Dermis blood vessel endothelial cell (primary cell): Measurements from ENCODE around the gene ATP1B2. TPM values are rescaled to one million over a fixed set of nuclear protein-coding genes. Genes with fewer than 3 reads are reported as not detected.

Source experiments
- total RNA-seq: library from RNA; depleted of rRNA; stranded (reverse); fragments of >200 nt; gene quantifications from 2 replicates; pipeline ENCODE4 v1.2.3, GENCODE V29; 2014

ATP1B2 gene
- total RNA-seq, 1 donor from 2014 or later = not detected

Other genes starting within 250 kb of the ATP1B2 start
- 59.2 and 112 TPM in 2 replicates for gene TMEM256, start 246.8 kb upstream of the ATP1B2 start, total RNA-seq
- 2.7 and 5.5 TPM in 2 replicates for gene NLGN2, start 243.1 kb upstream of the ATP1B2 start, total RNA-seq
- not detected in 2 replicates for gene SPEM1, start 230.6 kb upstream of the ATP1B2 start, total RNA-seq
- gene SPEM2, start 225.3 kb upstream of the ATP1B2 start, total RNA-seq = not detected in 2 replicates
- not detected in 2 replicates for gene SPEM3, start 222.1 kb upstream of the ATP1B2 start, total RNA-seq
- gene TMEM102, start 215.5 kb upstream of the ATP1B2 start, total RNA-seq = 11.3 and 12.9 TPM in 2 replicates
- 0.28 and 0.51 TPM in 2 replicates for gene FGF11, start 211.4 kb upstream of the ATP1B2 start, total RNA-seq
- gene CHRNB1, start 205.9 kb upstream of the ATP1B2 start, total RNA-seq = 4.6 and 5.8 TPM in 2 replicates
- gene ZBTB4, start 171.3 kb upstream of the ATP1B2 start, total RNA-seq = 10.4 and 16.4 TPM in 2 replicates
- not detected in 2 replicates for gene SLC35G6, start 169.5 kb upstream of the ATP1B2 start, total RNA-seq
- 81.2 and 139 TPM in 2 replicates for gene POLR2A, start 166.6 kb upstream of the ATP1B2 start, total RNA-seq
- gene TNFSF12, start 101.9 kb upstream of the ATP1B2 start, total RNA-seq = 9.2 and 26.1 TPM in 2 replicates
- 0.88 and 1.2 TPM in 2 replicates for gene TNFSF13, start 92.2 kb upstream of the ATP1B2 start, total RNA-seq
- 79.8 and 89.3 TPM in 2 replicates for gene SENP3, start 89.0 kb upstream of the ATP1B2 start, total RNA-seq
- 0.17 and 2.1 TPM in 2 replicates for gene CD68, start 71.3 kb upstream of the ATP1B2 start, total RNA-seq
- 113 and 133 TPM in 2 replicates for gene MPDU1, start 67.1 kb upstream of the ATP1B2 start, total RNA-seq
- 0.14 and 0.17 TPM in 2 replicates for gene SOX15, start 60.8 kb upstream of the ATP1B2 start, total RNA-seq
- gene FXR2, start 36.0 kb upstream of the ATP1B2 start, total RNA-seq = 38.8 and 51.1 TPM in 2 replicates
- gene SAT2, start 23.1 kb upstream of the ATP1B2 start, total RNA-seq = 20.8 and 31.5 TPM in 2 replicates
- 0.51 TPM in 1 of 2 replicates, not detected in the other for gene SHBG, start 20.8 kb upstream of the ATP1B2 start, total RNA-seq
- gene TP53, start 36.6 kb downstream of the ATP1B2 start, total RNA-seq = 36.1 and 69.7 TPM in 2 replicates
- 7.1 and 11.2 TPM in 2 replicates for gene WRAP53, start 37.6 kb downstream of the ATP1B2 start, total RNA-seq
- gene EFNB3, start 54.3 kb downstream of the ATP1B2 start, total RNA-seq = 0.14 and 0.51 TPM in 2 replicates
- 0.42 TPM in 1 of 2 replicates, not detected in the other for gene DNAH2, start 66.8 kb downstream of the ATP1B2 start, total RNA-seq
- gene KDM6B, start 183.3 kb downstream of the ATP1B2 start, total RNA-seq = 7.6 and 10.6 TPM in 2 replicates
- gene TMEM88, start 204.1 kb downstream of the ATP1B2 start, total RNA-seq = 50.9 and 111 TPM in 2 replicates
- gene NAA38, start 206.6 kb downstream of the ATP1B2 start, total RNA-seq = 63.2 and 129 TPM in 2 replicates
- 15.1 and 17.9 TPM in 2 replicates for gene CYB5D1, start 207.1 kb downstream of the ATP1B2 start, total RNA-seq
- 108 and 132 TPM in 2 replicates for gene CHD3, start 237.9 kb downstream of the ATP1B2 start, total RNA-seq